Retinal pigment epithelial cell (primary cell): ENCODE results near the gene HUS1.

Source experiments
- DNase-seq: peaks from one replicate; pipeline ENCODE4 v3.0.0-alpha.2; 2010; ENCODE audit warnings: low read depth
- H3K4me3 ChIP-seq: 2 replicates; pipeline ENCODE4 v1.5.1; 2011; ENCODE audit warnings: mild to moderate bottlenecking, low read length, control low read depth, moderate library complexity
- CTCF ChIP-seq: conservative IDR thresholded peaks from 2 replicates; pipeline ENCODE4 v1.5.1; 2011; ENCODE audit warnings: low read depth, low read length, control low read depth, inconsistent platforms

HUS1 gene

GRCh38 chr7:47940088-47941013 is 39.1 kb downstream of the HUS1 start:
- TF ChIP-seq CTCF: no peak
- no peak overlapping the region for H3K4me3 ChIP-seq
- no peak for DNase-seq

GRCh38 chr7:47939425-47940036 is 39.9 kb downstream of the HUS1 start:
- TF ChIP-seq CTCF: no peak
- no peak overlapping the region for H3K4me3 ChIP-seq
- DNase-seq: no peak

GRCh38 chr7:47938574-47939165 is 40.7 kb downstream of the HUS1 start:
- peak; percentile 31 for TF ChIP-seq CTCF
- H3K4me3 ChIP-seq: no peak overlapping the region
- no peak for DNase-seq

- no peak overlapping the region for H3K4me3 ChIP-seq
- no peak for DNase-seq
- TF ChIP-seq CTCF: no peak
These were observed 41.5 kb downstream of the HUS1 start for GRCh38 chr7:47937711-47938573.

GRCh38 chr7:47937065-47937687 is 42.2 kb downstream of the HUS1 start:
- H3K4me3 ChIP-seq: no peak overlapping the region
- no peak for TF ChIP-seq CTCF
- no peak for DNase-seq

- no peak for DNase-seq
- no peak for TF ChIP-seq CTCF
- no peak overlapping the region for H3K4me3 ChIP-seq
These were observed 43.1 kb downstream of the HUS1 start for GRCh38 chr7:47936323-47936722.
